NOMO-1 treated with DMSO at 0.1 percent for 48 hours (cell line): ENCODE data around the gene VPS13D.
A peak's percentile ranks its signal among the peaks of the same experiment; 100 is the strongest.
"Not testable (repeated sequence)": the region's sequence is repeated elsewhere in the genome, so short reads cannot be mapped to it uniquely, and the experiment has no call there.

Experiments used
- DNase-seq: peaks from one replicate; lab custom pipeline; 2025; ENCODE audit not compliant: unreplicated experiment; lab: John Stamatoyannopoulos, UW

The VPS13D gene

GRCh38 chr1:12359359-12360133 is 129.7 kb downstream of the VPS13D start:
- DNase-seq: no peak

- DNase-seq: no peak
Measured at GRCh38 chr1:12368646-12369045, 138.8 kb downstream of the VPS13D start.

DNA sequence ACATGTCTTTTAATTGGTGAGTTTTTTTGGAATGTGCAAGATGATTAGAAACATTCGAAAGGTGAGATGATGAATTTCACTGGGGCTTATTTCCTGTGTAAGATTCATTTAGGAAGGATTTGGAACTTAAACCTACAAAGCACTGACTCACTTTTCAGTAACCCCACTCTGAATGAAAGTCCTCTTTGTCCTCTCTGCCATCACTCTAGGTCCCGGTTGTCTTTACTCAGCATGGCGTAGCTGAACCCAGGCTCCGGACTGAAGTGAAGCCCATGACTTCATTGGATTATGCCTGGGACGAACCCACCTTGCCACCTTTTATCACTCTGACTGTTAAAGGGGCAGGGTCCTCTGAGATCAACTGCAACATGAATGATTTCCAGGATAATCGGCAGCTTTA is 139.4 kb downstream of the VPS13D start:
- DNase-seq: no peak

DNA sequence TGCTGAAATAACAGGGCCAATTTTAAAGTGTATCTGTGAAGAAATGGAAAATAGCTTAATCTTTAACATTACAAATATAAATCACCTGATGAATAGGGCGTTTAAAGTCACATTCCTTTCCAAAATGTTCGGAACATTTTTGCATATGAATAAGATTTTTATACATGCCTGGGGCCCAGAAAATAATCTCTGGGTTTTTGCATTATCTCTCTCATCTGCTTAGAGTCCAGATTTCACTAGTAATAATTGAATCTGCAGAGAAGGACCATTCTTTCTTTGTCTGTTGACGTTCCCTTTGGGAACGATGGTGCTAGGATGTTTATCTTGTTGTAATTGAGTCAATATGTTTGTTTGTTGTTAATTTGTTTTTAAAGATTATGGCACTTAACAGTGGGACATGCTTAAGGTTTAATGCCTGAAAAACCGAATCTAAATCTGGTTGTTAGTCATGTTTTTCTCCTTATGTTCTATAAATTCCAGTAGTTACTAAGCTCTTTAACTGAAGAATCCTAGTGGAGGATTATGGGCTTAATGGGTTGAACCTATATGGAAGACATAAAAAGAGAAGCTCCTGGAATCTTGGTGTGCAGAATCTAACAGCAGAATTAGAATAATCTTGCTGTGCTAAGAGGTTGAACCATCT is 140.6 kb downstream of the VPS13D start:
- DNase-seq: no peak

DNA sequence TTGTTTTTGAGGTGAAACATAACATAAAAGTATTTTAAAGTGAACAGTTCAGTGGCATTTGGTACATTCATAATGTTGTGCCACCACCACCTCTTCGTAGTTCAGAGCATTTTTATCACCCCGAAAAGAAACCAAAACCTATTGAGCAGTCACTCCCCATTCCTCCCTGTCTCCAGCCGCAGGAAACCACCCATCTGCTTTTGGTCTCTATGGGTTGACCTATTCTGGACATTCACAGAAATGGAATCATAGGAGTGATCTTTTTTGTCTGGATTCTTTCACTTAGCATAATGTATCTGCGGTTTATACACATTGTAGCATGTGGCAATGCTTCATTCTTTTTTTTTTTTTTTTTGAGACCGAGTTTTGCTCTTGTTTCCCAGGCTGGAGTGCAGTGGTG is 141.2 kb downstream of the VPS13D start:
- DNase-seq: no peak

- DNase-seq: no peak
Measured at GRCh38 chr1:12372180-12372579, 142.3 kb downstream of the VPS13D start.

- DNase-seq: no peak
Measured at GRCh38 chr1:12372761-12373160, 142.9 kb downstream of the VPS13D start.

DNA sequence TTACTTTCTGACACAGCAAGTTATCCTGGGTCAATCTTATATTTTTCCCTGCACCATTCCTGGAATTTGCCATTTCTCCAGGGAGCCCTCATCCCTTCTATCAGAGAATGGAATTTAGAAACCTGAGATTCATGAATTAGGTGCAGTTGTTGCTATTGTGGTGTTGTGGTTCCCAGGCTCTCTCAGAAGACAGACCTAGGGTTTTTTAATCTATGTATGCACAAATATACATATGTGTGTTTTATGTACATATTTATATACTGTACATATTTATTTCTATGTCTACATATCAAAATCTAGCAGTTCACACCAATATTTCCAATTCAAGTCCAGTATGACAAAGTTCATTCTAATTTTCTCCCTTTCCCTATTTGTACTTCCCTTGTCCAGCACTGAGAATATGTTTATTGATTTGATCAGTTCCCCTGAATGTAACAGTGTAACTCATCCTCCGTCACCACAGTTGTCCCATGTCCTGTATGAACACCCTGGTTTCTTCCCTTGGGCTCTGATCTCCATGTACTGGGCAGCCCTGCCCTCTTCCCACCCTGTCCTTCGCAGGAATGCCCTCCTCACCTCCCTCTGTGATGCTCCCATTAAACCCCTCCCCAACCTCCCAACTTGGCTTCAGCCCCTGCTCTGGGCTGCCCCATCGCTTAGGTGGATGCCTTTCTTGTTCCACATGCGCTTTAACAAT is 145.5 kb downstream of the VPS13D start:
- DNase-seq: no peak

DNA sequence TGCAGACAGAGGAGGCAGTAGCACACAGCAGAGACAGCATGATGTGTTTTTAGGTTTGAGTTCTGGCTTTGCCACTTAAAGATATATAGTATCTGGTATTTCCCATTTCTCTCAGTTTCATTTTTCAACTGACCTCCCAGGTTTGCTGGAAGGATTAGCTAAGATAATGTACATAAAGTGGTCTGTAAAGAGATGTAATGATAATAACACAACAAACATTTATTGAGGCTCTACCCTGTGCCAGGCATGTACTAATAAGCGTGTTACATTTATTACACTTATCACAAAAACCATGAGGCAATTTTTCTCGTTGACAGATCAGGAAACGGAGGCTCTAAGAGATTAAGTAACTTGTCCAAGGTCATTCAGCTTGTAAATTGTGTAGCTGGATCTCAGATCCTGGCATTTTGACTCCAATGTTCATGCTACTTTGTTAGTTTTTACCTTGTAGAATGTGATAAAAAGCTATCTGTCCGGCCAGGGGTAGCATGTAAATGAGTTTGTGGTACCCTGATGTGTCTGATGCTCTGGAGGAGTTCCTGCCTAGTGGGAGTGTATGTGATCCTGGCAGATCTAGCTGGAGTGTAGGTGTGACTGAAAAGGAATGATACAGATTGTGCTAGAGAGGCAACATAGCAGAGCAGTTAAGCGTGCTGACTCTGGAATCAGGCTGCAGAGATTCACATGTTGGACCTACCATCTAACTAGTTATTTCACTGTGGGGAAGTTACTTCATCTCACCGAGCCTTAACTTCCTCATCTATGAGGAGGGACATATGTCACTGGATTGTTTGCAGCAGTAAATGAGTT is 146.6 kb downstream of the VPS13D start:
- DNase-seq: peak; percentile 89

DNA sequence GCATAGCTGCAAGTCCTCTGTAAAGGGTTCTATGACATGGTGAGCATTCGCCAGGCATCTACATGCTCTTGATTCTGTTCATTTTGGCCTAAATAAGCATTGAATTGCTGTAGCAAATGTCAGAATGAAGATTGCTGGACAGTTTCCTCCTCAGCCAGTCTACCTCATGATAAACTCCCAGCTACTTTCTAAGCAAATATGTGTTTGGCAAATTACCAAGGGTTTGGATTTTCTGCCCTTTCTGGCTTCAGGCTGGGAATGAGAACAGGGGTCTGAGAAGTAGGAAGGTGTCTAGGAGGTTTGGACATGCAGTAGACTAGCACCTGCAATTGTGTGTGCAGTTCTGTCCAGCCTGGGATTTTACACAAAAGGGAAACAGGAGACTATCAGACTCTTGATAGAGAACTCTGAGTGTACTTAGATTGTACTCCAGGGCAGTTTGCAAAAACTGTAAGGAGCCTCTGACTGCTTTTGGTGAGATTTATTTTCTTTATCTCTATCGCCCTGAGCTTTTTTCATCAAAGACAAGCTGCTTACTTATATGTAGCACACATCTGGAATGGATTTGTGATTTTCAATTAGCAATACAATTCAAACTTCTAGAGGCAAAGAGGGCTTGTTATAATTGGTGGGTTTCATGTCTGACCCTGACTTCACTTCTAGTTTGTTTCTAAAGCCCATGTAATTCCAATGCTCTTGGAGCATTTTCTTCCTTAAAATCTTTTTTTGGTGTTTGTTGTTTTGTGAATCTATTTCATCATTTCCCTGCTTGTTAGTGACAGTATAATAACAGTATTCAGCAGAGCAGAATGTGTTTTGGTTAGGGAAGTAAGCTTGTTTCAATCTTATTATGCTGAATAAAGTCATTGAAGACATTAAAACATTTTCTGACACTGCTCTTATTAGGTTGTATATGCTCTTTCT is 150.8 kb downstream of the VPS13D start:
- no peak for DNase-seq

GRCh38 chr1:12383001-12383400 is 153.2 kb downstream of the VPS13D start:
- no peak for DNase-seq

DNA sequence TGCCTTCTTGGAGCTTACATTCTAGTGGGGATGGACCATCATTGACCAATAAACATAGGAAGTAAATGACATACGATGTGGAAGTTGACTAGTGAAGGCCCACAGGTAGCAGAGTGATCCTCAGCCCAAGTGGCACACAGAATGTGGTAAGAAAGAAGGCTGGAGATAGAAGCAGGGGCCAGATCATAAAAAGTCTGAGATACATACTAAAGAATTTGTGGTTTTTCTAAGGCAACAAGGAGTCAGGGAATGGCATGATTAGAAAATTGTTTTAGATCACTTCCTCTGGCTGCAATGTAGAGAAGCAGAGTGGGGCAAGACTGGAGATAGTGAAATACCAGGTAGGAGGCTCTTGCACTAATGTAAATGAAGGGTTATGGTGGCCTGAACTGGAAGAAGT is 154.0 kb downstream of the VPS13D start:
- DNase-seq: no peak

GRCh38 chr1:12384836-12385456 is 155.1 kb downstream of the VPS13D start:
- DNase-seq: no peak

DNA sequence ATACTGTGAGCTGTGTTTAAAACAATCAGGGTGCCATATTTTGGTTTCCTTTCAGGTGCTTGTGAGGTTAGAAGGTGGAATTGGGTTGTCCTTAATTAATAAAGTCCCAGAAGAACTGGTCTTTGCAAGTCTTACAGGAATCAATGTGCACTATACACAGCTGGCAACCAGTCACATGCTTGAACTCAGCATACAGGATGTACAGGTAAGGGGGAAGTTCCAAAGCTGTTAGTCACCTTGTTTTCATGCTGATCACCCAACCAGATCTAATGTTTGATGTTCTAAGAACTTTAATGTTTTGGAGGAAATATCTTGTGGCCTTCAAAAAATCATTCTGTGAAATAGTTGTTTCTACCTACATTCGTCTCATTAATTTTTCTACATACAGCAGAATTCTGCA is 156.3 kb downstream of the VPS13D start:
- DNase-seq: no peak

DNA sequence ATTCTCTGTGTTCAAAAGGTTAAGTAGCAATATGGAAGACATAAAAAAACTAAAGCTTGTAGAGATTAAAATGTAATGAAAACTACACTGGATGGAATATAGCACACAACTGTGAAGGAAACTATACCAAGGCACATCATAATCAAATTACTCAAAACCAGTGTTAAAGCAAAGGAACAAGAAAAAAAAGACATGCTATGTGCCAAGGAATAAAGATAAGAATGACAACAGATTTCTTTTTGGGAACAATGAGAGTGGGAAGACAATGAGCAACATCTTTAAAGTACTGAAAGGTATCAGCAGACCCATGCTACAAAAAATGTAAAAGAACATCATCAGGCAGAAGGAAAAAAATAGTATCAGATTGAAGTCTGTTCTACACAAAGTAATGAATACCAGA is 157.8 kb downstream of the VPS13D start:
- DNase-seq: no peak

GRCh38 chr1:12390296-12390695 is 160.5 kb downstream of the VPS13D start:
- not testable (repeated sequence) for DNase-seq

- no peak for DNase-seq
Measured at GRCh38 chr1:12397462-12398450, 167.9 kb downstream of the VPS13D start.

DNA sequence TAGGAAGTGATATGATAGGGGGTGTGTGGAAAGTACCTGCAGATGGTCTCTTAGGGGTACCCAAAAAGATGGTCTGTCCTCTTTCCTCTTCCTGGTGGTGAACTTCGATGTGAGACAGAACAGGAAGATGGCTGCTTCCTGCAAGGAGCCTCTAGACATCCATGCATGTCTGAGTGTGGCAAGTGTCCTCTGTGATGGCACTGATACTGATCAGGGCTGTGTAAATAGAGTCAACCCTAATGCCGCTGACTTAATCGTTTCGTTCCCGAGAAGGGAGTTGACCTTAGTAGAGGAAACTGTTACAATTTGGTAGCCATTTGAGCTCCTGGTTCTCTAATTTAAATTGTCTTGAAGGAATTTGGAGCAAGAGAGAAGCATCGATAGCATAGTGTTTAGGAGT is 168.6 kb downstream of the VPS13D start:
- no peak for DNase-seq
